CMK (cell line): ENCODE measurements around the gene PCGF6.
"Not testable (repeated sequence)": the region's sequence is repeated elsewhere in the genome, so short reads cannot be mapped to it uniquely, and the experiment has no call there.

Experiments used
- DNase-seq: peaks from one replicate; pipeline ENCODE4 v3.0.0-alpha.2; 2010; ENCODE audit warnings: low read depth

PCGF6 gene

GRCh38 chr10:103316087-103316486, 34.9 kb downstream of the PCGF6 start:
- no peak for DNase-seq

GRCh38 chr10:103310197-103310596, 40.7 kb downstream of the PCGF6 start:
- DNase-seq: no peak

DNA sequence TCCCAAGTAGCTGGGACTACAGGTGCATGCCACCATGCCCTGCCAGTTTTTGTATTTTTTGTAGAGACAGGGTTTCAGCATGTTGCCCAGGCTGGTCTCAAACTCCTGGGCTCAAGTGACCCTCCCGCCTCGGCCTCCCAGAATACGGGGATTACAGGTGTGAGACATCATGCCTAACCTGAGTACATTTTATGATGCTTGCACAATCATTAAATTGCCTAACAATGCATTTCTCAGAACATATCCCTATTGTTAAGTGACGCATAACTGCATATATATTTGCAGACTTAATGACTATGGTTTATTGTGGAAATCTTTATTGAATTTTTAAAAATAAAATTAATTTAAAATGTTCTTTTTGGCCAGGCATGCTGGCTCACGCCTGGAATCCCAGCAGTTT, 43.3 kb downstream of the PCGF6 start:
- DNase-seq: no peak

- DNase-seq: no peak
Measured at GRCh38 chr10:103295374-103296015, 55.4 kb downstream of the PCGF6 start.

DNA sequence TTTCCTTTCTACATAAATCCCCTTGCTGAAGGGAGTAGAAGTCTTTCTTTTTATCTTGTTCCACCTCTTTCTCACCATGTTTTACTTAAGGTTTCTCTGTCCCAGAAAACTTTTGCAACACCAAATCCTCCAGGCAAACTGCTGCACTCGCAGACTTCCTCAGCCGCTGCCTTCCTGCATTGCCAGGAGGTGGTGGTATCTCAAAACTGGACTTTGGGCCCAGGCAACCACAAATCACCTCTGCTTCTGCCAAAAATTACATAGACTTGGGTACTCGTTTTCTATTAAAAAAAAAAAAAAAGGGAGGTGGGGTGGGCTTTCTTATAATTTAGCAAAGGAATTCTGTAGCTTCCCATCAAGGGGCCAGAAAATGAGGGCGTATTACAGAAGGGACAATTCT, 59.4 kb downstream of the PCGF6 start:
- DNase-seq: no peak

GRCh38 chr10:103287992-103288391, 62.9 kb downstream of the PCGF6 start:
- DNase-seq: no peak

DNA sequence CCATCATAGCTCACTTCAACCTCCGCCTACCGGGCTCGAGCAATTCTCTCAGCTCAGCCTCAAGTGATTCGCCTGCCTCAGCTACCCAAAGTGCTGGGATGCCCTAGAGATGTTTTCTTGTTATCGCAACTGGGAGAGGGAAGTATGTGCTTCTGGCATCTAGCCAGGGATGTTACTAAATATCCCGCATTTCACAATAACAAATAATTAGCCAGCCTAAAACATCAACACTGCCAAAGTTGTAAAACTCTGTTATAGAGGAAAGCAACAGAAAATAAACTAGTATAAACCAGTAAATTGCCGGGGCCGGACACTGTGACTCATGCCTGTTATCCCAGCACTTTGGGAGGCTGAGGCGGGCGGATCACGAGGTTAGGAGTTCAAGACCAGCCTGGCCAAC, 66.8 kb downstream of the PCGF6 start:
- DNase-seq: no peak

GRCh38 chr10:103282961-103283360, 68.0 kb downstream of the PCGF6 start:
- no peak for DNase-seq

- no peak for DNase-seq
Measured at GRCh38 chr10:103281753-103282152, 69.2 kb downstream of the PCGF6 start.

DNA sequence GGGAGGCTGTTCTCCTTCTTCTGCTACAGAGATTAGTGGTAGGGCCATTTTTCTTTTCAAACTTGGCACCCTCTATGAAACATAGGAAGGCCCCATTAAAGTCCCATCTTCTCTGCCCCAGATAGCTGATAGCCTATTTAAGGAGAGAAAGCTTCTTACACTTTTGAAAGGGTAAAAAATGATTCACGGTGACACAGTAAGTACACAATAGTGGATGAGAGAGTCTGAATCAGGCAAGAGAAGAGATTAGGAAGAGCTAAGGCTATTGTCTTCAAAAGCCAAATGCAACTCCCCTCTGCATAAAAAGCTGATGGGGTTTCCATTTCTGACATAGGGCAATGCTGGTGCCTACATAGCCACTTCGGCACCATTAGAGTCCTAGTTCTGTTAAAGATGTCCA, 70.4 kb downstream of the PCGF6 start:
- DNase-seq: no peak

- no peak for DNase-seq
Measured at GRCh38 chr10:103280031-103280430, 70.9 kb downstream of the PCGF6 start.

DNA sequence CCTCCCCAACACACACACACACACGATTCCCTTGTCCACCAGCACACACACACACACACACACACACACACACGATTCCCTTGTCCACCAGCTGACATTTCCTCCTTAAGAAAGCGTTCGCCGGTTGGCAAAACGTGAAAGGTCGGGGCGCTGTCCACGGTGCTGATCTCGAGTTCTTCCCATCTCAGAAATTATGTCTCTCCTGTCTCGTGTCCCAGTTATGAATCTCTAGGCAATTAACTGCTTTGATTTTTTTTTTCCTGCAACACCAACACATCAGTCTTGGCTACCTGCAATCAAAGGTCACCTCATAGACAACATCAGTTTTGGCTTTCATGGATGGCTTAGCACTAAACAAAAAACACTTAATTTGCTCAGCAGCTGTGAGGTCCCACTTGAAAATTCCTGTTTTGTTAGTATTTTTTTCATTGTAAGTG, 72.1 kb downstream of the PCGF6 start:
- no peak for DNase-seq

GRCh38 chr10:103278537-103278823, 72.5 kb downstream of the PCGF6 start:
- no peak for DNase-seq

- DNase-seq: no peak
Measured at GRCh38 chr10:103277713-103278536, 73.0 kb downstream of the PCGF6 start.

- no peak for DNase-seq
Measured at GRCh38 chr10:103276896-103277712, 73.8 kb downstream of the PCGF6 start, which contains the start of gene INA. Gene INA, plus strand, starts transcription at chr10:103277138. Its CDS starts 74 bp downstream, at chr10:103277212.

GRCh38 chr10:103276251-103276895, 74.6 kb downstream of the PCGF6 start:
- DNase-seq: no peak

DNA sequence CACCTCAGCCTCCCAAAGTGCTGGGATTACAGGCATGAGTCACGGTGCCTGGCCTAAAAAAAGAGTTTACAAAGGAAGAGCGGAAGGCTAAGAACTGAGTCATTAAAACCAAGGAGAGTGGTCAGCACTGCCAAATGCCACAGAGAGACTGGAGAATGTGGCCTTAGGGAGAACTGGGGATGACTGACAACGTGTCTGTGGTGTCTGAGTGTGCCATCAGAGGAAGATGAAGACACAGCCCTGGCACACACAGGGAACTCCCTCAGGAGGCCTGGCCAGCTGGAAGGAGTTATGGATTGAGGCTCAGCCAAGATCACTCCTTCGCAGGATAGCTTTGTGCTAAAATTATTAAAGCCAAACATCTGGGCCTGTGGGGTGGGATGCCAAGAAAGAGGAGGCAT, 77.9 kb downstream of the PCGF6 start:
- no peak for DNase-seq

DNA sequence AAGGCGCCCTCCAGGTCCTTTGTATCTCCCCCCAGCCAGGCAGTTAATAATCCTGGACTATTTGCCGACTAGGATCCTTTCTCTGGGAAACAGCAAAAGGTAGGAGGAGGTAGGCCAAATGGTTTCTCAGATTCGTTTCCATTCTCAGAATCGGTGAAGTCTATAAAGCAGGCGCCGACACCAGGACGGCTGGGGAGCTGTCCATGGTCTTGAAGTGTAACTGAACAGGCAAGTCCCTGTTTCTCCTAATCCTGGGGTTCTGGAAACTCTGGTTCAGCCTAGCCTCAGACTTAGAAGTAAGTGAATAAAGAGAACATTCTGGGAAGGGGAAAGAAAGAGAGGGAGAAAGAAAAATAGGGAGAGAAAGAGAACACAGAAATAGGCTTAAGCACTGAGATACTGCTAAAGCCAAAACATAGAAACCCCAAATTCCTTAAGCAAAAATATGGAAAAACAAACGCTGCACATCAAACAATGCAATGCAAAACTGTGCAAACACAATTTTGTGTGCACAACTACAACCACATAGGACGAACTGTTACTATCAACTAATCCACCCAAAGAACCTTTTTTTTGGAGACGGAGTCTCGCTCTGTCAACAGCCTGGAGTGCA, 85.1 kb downstream of the PCGF6 start:
- DNase-seq: peak; percentile 25

- DNase-seq: no peak
Measured at GRCh38 chr10:103262229-103262628, 88.7 kb downstream of the PCGF6 start.

DNA sequence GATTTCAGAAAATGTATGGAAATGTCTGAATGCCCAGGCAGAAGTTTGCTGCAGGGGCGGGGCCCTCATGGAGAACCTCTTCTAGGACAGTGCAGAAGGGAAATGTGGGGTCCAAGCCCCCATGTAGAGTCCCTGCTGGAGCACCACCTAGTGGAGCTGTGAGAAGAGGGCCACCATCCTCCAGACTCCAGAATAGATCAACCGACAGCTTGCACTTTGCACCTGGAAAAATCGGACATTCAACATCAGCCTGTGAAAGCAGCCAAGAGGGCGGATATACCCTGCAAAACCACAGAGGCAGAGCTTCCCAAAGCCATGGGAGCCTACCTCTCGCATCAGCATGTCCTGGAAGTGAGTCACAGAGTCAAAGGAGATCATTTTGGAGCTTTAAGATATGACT, 91.0 kb downstream of the PCGF6 start:
- no peak for DNase-seq

GRCh38 chr10:103258928-103259327, 92.0 kb downstream of the PCGF6 start:
- not testable (repeated sequence) for DNase-seq

- DNase-seq: no peak
Measured at GRCh38 chr10:103257812-103258211, 93.1 kb downstream of the PCGF6 start.
